Femur (tissue), 1 donor: ENCODE measurements around the gene PHACTR3.
A peak's percentile ranks its signal among the peaks of the same experiment; 100 is the strongest.

Experiments
- DNase-seq: peaks from one replicate; pipeline ENCODE4 v3.0.0-alpha.2; 2017

Gene PHACTR3

DNA sequence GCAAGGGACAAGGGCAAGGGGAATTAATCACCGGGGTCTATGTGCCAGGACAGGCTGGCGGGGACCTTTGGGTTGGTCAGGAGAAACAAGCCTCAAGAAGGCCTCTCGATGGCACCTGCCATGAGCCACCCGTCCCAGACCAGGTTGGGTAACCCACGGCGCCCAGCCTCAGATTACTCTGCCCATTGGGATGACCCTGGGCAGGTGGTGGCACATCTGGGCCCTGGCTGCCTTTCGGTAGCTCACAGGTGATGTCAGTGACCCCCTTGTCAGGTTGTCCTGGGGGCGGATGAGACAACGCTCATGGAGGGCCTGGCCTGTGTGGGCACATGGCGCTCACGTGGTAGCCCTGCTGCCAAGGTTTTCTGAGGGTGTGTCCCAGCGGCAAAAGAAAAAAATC, 176.9 kb downstream of the PHACTR3 start:
- no peak for DNase-seq

DNA sequence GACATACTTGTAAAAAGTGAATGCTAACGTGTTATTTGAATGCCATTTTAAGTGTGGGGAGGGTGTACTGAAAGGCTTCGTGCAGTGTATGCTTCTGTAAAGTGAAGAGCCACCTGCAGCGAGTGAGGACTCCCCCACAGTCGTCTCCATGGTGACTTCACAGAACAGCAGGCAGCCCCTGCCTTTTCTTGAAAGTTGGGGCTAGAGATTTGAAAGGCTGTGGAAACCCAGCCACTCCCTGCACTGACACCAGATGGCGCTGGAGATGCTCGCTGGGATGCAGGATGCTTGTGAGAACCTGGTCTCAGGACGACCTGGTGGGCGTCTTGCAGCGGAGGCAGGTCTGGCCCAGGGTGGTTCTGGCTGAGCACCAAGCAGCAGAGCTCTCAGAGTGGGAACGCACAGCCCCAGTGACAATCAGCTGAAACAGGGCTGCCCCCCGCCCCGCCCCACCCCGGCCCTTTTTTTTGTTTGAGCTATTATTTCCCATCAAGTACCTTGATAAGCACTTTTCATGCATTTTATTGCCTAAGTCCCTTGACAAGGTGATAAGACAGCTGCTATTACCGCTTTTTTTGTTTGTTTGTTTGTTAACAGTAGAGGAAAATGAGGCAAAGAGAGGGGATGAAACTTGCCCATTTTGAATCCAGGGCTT, 178.8 kb downstream of the PHACTR3 start:
- DNase-seq: peak; percentile 73

DNA sequence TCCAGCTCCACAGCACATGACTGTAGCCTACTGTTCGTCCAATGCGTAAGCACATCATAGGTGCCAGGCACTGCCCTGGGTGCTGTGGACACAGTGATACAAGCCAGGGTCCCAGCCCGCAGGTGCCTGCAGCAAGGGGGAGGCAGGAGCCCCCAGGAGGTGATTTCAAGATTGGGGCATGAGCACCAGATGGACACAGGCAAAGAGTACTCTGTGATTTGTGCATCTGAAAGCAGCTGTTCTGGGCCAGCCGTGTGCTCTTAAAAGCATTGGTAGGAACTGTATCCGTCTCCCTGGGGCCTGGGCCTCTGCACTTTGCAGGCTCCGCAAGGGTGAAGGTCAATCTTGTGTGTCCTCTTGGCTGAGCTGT, 179.3 kb downstream of the PHACTR3 start:
- DNase-seq: peak; percentile 8

GRCh38 chr20:59784365-59784764, 180.0 kb downstream of the PHACTR3 start:
- DNase-seq: peak; percentile 10

DNA sequence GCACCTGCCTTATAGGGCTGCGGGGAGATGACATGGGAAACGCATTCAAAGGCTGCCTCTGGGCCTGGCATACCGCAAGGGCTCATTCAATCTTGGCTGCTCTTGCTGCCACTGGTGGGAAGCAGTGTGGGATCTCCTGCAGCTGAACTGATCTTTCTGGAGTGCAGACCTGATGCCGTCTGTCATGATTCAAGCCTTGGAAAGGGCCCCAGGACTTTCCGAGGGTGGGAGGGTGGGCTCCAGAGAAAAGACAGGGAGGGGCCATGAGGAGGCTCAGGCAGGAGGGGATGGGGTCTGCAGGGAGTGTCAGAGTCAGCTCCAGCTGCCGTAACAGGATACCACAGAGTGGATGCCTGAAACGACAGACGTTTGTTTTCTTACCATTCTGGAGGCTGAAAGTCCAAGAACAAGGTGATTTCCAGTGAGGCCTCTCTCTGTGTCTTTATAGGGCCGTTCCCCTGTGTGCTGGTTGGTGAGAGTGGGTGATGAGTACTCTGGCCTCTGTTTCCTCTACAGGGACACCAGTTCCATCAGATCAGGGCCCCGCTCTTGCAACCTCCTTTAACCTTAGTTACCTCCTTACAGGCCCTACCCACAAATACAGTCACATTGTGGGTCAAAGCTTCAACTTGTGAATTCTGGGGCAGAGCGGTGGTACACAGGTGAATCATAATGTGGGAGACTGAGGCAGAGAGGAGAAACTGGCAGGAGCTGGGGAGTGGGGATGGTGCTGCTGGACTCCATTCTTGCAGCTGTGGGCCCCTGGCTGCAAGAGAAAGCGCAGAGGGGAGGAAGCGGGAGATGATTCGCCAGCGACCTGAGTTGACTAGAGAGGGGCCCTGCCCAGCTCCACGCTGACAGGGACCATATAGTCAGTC, 180.7 kb downstream of the PHACTR3 start:
- DNase-seq: peak; percentile 24

DNA sequence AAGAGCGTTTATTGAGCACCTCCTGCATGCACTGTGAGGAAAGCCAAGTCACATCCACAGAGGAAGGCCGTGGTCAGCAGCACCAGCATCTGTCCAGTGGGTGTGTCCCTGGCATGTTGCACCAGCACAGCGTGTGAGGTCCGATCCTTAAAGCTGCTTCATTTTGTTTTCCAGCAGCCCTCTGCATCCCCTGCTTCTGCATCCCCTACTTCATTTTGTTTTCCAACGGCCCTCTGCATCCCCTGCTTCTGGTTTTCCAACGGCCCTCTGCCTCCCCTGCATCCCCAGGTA, 181.3 kb downstream of the PHACTR3 start:
- no peak for DNase-seq

DNA sequence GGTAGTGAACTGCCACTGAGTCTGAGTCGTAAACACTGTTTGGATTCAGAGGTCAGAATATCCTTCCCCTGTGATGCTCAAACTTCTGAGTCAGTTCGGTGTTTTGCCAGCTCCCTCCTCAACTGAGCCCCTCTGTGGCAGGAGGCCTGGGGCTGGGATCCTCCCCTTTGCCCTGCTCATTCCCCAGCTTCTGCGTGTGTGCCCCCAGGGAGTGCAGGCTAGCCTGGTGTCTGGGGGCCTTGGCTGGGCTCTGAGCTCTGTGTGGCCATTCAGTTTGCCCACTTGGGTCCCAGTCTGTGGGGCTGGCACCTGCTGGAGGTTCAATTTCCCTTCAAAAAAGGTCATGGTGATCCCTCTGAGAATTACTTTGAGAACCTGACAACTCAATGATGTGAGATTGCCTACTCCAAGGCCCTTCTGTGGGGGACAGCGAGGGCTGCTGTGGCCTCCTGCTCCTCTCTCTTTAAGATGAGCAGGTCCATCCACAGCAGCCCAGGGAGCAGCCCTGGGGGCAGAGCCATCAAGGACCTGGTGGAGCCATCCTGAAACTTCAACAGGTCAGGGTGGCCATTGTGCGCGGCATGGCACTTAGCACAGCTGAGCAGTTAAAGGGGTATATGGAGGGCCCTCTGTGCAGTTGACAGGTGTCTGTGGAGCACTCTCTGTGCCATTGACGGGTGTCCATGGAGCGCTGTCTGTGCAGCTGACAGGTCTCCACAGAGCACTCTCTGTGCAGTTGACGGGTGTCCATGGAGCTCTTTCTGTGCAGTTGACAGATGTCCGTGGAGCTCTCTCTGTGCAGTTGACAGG, 181.9 kb downstream of the PHACTR3 start:
- peak; percentile 23 for DNase-seq

DNA sequence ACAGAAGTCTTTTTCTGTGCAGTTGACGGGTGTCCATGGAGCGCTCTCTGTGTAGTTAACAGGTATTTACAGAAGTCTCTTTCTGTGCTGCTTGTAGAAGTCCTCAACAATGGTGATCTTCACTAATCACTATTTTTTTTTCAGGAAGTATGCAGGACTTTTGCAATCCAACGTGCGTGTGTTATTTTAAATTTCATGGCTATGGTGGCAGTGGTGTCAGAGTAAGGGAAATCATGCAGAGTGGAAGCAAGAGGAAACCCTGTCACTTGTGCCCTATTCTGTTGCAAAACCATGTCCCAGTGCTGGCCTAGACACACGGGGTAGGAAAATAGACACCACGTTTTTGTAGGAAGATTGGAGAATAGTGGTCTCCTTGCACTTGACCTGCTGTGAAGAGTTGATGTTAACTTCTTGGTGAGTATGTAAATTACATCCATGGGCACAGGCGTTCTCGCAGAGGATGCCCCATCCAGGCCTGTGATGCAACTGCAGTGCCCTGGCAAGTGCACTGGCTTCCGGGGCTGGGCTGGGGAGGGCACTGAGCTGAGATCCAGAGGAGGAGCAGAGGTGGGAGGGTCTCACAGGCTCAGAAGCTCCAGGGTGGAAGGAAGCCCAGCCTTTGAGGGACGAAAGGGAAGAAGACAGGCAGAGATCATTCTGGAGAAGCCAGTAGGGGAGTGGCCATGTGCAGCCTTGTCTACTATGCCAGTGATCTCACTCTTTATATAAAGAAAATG, 182.6 kb downstream of the PHACTR3 start:
- peak; percentile 16 for DNase-seq

- DNase-seq: no peak
Observed at GRCh38 chr20:59787538-59787890, 183.2 kb downstream of the PHACTR3 start.

DNA sequence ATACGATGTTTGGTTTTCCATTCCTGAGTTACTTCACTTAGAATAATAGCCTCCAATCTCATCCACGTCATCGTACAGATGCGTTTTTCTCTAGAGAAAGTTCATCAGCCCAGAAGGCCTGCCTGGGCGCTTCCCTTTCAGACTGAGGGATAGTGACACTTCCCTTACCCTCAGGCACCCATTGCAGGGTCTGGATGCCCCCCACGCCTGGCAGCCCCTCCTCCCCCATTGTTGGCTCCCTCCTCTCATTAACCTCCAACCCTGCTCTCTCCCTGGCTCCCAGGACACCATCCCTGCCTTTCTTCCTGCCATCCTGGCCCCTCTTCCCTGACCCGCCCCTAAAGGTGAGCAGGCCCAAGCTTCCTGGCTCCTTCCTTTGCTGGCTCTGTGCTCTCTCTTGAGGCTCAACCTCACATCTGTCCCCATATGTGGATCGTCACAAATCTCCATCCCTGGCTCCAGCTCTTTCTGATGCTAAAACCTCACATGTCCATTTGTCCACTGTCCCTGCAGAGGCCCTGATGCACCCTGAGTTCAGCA, 183.9 kb downstream of the PHACTR3 start:
- no peak for DNase-seq

DNA sequence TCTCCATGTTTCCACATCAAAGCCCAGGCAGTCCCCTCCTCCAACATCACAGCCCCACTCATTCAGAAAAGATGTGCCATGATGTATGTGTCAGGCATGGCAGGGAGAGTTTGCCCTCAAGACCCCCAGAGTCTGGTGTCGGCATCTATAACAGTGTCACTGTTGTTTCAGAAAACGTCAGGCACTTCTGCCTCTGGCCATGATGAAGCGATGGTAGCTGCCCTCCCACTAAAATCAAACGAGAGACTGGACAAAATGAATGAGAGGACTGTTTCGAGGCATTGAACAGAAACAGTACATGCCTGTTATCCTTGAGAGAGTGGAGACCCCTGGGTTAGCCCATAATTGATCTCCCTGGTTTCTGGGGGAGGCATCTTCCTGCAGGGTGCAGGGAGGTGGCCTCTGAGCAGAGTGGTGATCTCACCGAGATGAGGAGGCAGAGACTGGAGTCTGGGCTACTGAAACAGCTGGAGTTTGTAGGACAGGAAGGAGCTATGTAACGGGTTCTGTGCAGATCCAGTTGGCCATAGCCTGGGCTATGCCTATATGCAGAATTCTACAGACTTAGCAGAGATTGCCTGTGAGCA, 184.6 kb downstream of the PHACTR3 start:
- peak; percentile 6 for DNase-seq

DNA sequence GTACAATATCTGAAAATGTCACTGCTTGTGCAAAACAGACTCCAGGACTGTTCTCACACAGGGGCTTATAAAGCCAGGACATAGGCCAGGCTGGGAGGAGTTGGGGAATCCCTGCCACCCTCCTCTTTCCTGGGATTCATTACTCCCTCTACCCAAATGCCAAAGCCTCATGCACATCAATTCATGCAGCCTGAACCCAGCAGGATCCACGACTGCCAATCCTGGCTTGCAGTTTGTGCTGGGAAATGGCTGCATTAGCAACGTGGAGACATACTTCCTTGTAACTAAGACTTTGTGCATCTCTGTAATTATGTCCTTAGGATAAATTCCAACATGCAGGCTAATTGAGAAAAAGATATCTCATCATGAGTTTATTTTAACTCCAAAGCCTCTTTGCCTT, 185.3 kb downstream of the PHACTR3 start:
- DNase-seq: peak; percentile 9

- DNase-seq: peak; percentile 11
Observed at GRCh38 chr20:59790346-59790745, 186.0 kb downstream of the PHACTR3 start.

- DNase-seq: no peak
Observed at GRCh38 chr20:59792300-59792699, 188.0 kb downstream of the PHACTR3 start.

DNA sequence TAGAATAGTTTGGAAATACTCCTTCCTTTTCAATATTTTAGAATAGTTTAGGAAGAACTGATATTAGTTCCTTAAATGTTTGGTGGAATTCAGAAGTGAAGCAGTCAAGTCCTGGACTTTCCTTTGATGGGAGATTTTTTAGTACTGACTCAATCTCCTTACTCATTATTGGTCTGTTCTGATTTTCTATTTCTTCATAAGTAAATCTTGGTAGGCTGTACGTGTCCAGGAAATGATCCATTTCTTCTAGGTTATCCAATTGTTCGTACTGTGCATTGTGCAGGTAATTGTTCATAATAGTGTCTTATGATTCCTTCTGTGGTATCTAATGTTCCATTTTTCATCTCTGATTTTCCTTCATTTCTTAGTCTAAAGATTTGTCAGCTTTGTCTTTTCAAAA, 190.2 kb downstream of the PHACTR3 start:
- no peak for DNase-seq

DNA sequence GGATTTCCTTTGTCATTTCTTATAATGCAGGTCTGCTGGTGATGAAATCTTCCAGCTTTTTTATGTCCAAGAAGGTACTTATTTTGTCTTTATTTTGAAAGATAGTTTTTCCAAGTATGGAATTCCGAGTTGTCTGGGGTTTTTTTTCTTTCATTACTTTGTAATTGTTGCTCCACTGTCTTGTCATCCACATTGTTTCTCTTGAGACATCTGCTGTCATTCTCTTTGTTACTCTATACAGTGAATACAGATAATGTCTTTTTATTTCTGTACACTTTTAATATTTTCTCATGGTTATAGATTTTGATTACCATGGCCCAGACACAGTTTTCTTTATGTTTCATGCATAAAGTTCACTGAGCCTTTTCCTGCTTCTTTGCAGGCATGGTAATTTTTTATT, 196.0 kb downstream of the PHACTR3 start:
- no peak for DNase-seq

DNA sequence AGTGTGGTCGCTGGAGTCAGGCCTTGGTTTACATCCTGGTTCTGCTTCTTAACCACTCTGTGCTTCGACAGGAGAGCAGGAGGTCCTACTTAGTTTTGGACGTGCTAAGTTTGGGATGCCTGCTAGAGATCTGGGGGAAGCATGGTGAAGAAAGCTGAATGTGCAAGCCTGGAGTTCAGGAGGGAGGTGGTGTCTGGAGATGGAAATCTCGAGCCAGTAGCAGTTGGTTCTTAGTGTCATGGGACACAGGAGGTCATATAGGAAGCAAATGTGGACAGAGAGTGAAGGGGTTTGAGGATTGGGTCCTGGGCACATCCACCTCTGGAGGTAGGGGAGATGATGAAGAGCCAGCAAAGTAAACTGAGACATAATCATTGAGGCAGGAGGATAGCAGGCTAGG, 197.7 kb downstream of the PHACTR3 start:
- DNase-seq: peak; percentile 4

- DNase-seq: peak; percentile 7
Observed at GRCh38 chr20:59802471-59803221, 198.3 kb downstream of the PHACTR3 start.

DNA sequence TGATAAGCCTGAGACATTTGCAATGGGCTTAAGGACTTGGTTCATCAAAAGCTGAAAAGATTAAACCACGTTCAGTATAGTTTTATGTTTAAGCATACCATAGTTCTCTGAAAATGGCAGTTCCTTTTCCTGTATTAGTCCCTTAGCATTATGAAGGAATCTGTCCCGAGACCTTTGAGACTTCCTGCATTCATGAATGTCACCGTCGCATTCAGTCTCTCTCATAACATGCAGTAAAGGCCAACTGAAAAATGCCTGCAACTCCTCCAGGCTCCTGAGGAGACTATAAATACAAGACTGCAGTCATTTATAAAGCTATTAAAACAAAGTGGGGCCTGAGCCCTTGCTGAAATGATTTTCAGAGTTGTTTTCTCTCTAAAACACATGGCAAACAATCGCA, 200.0 kb downstream of the PHACTR3 start:
- DNase-seq: peak; percentile 5

DNA sequence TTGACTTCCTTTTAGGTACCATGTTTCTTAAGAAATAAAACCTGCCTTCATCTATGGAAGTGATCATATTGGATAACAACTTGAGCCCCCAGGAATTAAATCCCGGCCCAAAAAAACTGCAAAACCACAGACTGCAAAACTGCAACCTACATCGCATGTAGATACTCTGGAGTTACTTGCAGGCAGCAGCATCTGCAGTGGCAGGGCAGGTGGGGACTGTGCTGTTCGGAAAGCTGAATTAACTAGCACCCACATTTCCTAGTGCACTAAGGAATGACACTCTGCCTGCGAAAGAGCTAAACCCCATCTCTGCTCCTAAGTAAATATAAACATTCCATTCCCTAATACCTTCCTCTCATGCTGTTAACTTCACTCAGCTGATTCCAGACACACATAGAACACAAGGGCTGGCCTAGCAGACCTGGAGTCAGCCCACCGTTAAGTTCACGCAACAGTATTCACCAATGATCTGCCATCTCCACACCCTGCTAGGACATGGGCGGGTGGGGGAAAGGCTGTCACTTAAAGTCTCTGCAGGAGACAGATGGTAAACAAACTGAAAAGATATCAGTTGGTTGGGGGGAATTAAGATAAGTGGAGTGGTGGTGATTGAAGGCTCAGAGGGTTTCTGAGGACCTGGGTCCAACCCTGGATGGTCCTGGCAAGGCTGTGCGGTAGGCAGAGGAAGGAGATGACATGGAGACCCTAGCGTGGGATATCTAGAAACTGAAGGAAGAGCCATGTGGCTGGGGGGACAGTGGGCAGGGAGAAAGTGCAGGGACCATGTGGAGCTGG, 200.7 kb downstream of the PHACTR3 start:
- DNase-seq: peak; percentile 9
